NCI-H128 (cell line): Measurements from ENCODE around the gene MEDAG.

Experiments used
- DNase-seq: peaks from one replicate; lab custom pipeline; 2025; ENCODE audit not compliant: unreplicated experiment; lab: John Stamatoyannopoulos, UW

The MEDAG gene

DNA sequence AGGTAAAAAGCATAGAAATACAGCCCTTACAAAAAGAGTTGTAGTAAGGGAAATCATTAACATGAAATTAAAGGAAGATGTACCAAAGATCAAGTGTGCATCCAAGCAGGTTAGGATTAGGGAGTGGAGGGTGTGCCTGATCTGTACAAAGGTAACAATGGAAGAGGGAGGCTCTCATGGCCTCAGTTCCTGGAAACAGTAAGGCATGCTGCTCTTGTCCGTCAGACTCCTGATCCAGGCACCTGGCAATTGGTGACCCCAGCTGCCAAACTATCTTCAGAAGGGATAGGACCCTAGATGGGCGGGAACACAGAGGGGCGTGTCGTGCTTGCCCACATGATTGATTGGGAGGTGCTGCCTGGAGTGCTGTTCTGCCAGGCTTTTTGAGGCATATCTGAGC, 30.9 kb downstream of the MEDAG start:
- DNase-seq: no peak

DNA sequence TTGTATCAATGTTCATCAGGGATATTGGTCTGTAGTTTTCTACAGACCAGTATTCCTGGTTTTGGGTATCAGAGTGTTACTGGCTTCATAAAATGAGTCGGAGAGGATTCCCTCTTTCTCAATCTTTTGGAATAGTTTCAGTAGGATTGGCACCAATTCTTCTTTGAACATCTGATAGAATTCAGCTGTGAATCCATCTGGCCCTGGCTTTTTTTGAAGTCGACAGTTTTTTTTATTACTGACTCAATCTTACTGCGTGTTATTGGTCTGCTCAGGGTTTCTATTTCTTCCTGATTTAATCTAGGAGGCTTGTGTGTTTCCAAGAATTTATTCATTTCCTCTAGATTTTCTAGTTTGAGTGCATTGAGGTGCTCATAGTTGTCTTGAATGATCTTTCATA, 37.8 kb downstream of the MEDAG start:
- no peak for DNase-seq

DNA sequence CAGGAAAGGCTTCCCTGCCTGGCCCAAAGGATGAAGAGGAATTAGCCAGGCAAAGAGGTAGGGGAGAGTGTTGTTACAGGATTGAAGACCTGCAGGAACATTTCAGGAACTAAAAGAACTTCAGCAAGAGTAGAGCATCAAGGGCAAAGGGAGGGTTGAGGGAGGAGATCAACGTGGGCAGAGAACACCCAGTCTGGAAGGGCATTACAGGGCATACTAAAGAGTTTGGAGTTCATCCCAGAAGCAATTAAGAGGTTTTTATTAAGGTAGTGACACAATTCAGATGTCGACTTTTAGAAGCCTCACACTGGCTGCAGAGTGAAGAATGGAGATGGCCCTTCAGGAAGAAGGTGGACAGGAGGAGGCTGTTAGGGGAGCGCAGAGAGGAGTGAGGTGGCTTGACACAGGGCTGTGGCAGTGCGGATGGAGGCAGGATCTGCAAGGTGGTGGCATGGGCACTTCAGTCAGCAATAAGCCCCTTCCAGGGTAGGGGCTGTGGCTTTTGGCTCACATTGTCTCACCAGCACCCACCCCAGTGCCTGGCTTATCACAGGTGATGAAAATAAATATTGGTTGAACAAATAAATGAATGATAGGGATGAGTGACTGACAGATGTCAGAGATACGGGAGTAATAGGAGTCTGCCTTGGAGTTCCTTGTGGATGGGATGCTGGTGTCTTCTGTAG, 51.3 kb downstream of the MEDAG start:
- no peak for DNase-seq

GRCh38 chr13:30959678-30960077, 53.6 kb downstream of the MEDAG start:
- DNase-seq: no peak

DNA sequence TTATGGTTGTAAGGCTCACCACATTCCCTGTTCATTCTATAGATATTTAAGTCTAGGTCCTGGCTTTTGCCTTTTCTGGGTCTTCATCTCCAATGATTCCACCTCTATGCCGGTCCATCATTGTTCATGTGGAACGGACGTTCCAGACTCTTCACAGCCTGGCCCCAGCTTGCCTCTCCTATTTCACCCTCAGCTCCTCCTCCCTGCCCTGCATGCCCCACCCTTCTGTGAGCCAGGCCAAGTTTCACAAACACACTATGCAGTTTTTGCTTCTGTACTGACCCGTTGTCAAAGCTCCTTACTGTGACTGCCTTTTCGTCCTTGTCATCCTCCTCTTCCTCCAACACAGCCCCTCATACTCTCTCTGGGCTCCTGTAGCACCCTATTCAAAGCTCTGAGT, 57.7 kb downstream of the MEDAG start:
- no peak for DNase-seq

DNA sequence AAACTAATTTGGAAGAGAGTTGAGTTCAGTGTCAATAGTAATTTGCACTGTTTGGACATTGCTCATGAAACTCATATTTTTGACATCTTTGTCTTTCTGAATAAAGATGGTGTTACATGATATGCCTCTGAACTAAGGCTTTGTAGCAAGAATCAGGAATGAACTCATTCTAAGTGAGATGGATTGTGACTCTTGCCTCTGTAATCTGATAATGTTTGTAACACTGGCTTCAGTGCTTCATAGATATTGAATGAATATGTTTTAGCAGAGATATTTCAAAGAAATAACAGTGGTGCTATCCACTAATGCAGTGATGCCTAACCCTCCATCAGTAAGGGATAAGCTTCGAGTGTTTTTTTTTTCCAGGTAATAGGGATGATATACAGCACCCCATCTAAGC, 59.3 kb downstream of the MEDAG start:
- no peak for DNase-seq

DNA sequence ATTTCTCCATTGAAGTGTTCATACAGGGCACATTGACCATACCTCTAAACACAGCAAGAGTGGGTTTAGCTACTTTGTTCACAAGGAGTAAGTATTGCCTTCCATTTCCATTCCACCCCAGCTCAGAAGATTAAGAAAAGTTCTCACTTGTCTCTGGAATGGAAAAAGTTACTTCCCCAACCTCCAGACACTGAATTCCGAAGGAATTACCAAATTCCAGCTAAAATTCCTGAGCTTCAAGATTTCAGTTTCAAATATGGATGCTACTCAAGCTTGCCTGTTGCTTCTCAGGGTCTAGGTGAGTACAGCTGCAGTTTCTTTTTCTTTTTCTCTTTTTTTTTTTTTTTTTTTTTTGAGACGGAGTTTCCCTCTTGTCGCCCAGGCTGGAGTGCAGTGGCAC, 60.0 kb downstream of the MEDAG start:
- DNase-seq: no peak

DNA sequence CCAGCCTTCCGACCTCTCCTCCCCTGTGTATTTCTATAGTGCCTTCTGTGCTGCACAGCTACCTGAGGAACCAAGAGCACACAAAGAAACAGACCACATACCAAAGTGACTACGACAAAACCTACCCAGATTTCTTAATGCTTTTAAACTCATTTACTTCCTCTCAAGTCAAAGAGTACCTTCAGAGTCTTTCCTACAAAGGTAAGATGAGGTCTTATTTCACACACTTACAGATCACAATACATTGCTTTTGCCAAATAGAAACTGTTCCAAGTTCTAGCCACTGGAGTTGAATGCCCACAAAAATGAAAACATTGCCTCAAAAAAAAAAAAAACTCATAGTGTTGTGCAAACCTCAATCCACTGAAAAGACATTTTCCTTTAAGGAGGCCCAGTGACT, 62.8 kb downstream of the MEDAG start:
- DNase-seq: no peak

GRCh38 chr13:30971575-30971974, 65.5 kb downstream of the MEDAG start:
- DNase-seq: no peak

- no peak for DNase-seq
Observed at GRCh38 chr13:30972888-30973377, 66.9 kb downstream of the MEDAG start.

DNA sequence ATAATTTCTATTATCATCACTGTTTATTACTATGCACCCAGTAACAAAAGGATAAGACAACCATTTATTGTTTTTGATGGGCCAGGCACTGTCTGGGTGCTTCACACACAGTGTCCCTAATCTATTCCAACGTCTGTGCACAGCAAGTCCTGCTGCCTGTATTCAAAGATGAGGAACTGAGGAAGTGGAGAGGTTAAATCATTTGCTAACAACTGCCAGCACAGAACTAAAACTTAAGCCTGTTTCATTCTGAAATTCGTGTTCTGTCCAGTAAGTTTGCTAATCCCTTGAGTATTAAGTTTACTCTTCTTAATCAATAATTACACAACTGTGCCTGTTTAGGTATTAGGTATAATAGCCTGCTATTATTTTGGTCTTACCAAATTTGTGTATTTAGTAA, 68.3 kb downstream of the MEDAG start:
- no peak for DNase-seq
